HCT116 (cell line): ENCODE results near the gene CHAF1B. TPM values are rescaled to one million over a fixed set of nuclear protein-coding genes. Genes with fewer than 3 reads are reported as not detected.

Experiments used
- ATAC-seq: fragments of 200-7000 bp; cut with Tn5 transposase; 2 replicates; pipeline ENCODE4 v1.9.1; 2020; ENCODE audit warnings: mild to moderate bottlenecking, moderate library complexity
- BruUV-seq: library from RNA; stranded (reverse); fragments of 400-500 nt; replicated peaks from 2 replicates; lab custom pipeline; 2021; lab: Mats Ljungman, UMichigan
- CTCF ChIA-PET: fragments of 300-600 bp; sonication (Branson Sonifier 250); formaldehyde crosslinking; loops from one replicate; lab custom pipeline; 2021; ENCODE audit warnings: antibody characterized with exemption; lab: Charles Lee
- POLR2A ChIA-PET: fragments of 300-600, 350-600 bp; sonication (Branson Sonifier 250); formaldehyde crosslinking; loops from one replicate; lab custom pipeline; 2021; ENCODE audit warnings: antibody characterized with exemption; lab: Charles Lee
- RAD21 ChIA-PET, 2 experiments: fragments of 300-600 bp; sonication (Branson Sonifier 250); formaldehyde crosslinking; loops; one replicate each; lab custom pipeline; 2023; ENCODE audit warnings: low total read pairs in 2 of 2; ENCODE audit not compliant: uncharacterized antibody in 2 of 2, unreplicated experiment in 2 of 2, low non-redundant PET in 1 of 2; lab: Charles Lee
- DNase-seq: peaks from one replicate; pipeline ENCODE4 v3.0.0-alpha.2; 2010; ENCODE audit warnings: low read depth, low spot score
- H2AFZ ChIP-seq: fragments of 200-600 bp; shearing (Covaris generic), sonication (generic); 2 replicates; pipeline ENCODE4 v1.6.1; 2017; ENCODE audit warnings: low read depth, mixed run types, mixed read lengths, antibody characterized with exemption, low read length; ENCODE audit not compliant: poor library complexity, severe bottlenecking
- H3K27ac ChIP-seq: 2 replicates; pipeline ENCODE4 v1.5.1; 2012; ENCODE audit warnings: low read depth, low read length
- H3K27me3 ChIP-seq: fragments of 200-600 bp; sonication (generic); 2 replicates; pipeline ENCODE4 v1.6.1; 2016; ENCODE audit warnings: mixed run types, low read length, mixed read lengths; ENCODE audit not compliant: insufficient read depth
- H3K36me3 ChIP-seq, 2 experiments: fragments of 200-500 bp in 1 of 2; fragments of 200-600 bp in 1 of 2; sonication (Bioruptor generic) in 1 of 2; sonication (generic) in 1 of 2; 2 replicates each; pipeline versions ENCODE4 v1.5.1 to v1.6.1; 2014 to 2016; ENCODE audit warnings: low read length in 2 of 2, inconsistent platforms in 1 of 2, mixed read lengths in 1 of 2, mixed run types in 1 of 2; ENCODE audit not compliant: insufficient read depth in 2 of 2, control insufficient read depth in 1 of 2
- H3K4me1 ChIP-seq, 2 experiments: fragments of 200-600 bp in 1 of 2; sonication (generic) in 1 of 2; 2 replicates each; pipeline versions ENCODE4 v1.5.1 to v1.6.1; 2012 to 2017; ENCODE audit warnings: low read length in 2 of 2, inconsistent platforms in 1 of 2, mild to moderate bottlenecking in 1 of 2, mixed read lengths in 1 of 2, mixed run types in 1 of 2, moderate library complexity in 1 of 2; ENCODE audit not compliant: insufficient read depth in 2 of 2, control insufficient read depth in 1 of 2
- H3K4me2 ChIP-seq: fragments of 200-600 bp; sonication (generic); 2 replicates; pipeline ENCODE4 v1.6.1; 2017; ENCODE audit warnings: mixed run types, low read length, mixed read lengths
- H3K4me3 ChIP-seq, 2 experiments: fragments of 200-600 bp in 1 of 2; sonication (generic) in 1 of 2; replicated peaks in 1 of 2; 2 replicates each; pipeline ENCODE4 v1.5.1; 2011 to 2016; ENCODE audit warnings: low read length in 2 of 2, control low read depth in 1 of 2, low read depth in 1 of 2, mild to moderate bottlenecking in 1 of 2, mixed read lengths in 1 of 2, mixed run types in 1 of 2
- H3K79me2 ChIP-seq: fragments of 200-600 bp; sonication (generic); 2 replicates; pipeline ENCODE4 v1.6.1; 2017; ENCODE audit warnings: mild to moderate bottlenecking, mixed run types, low read length, moderate library complexity, mixed read lengths; ENCODE audit not compliant: insufficient read depth
- H3K9ac ChIP-seq: fragments of 200-600 bp; sonication (generic); 2 replicates; pipeline ENCODE4 v1.6.1; 2016; ENCODE audit warnings: low read length, mixed read lengths
- H3K9me2 ChIP-seq: fragments of 200-600 bp; sonication (generic), shearing (Covaris generic); 2 replicates; pipeline ENCODE4 v1.6.1; 2017; ENCODE audit warnings: mixed run types, mild to moderate bottlenecking, moderate library complexity; ENCODE audit not compliant: insufficient read depth
- H3K9me3 ChIP-seq, 2 experiments: fragments of 200-500 bp in 1 of 2; fragments of 200-600 bp in 1 of 2; sonication (Bioruptor generic) in 1 of 2; sonication (generic) in 1 of 2; 2 replicates each; pipeline ENCODE4 v1.6.1; 2014 to 2017; ENCODE audit warnings: low read length in 2 of 2, mixed read lengths in 2 of 2, inconsistent platforms in 1 of 2, low read depth in 1 of 2, mild to moderate bottlenecking in 1 of 2, mixed run types in 1 of 2, moderate library complexity in 1 of 2; ENCODE audit not compliant: control insufficient read depth in 1 of 2, insufficient read depth in 1 of 2
- H4K20me1 ChIP-seq: fragments of 200-600 bp; sonication (generic), shearing (Covaris generic); 2 replicates; pipeline ENCODE4 v1.6.1; 2017; ENCODE audit warnings: mixed run types, mild to moderate bottlenecking, moderate library complexity; ENCODE audit not compliant: insufficient read depth
- CBX3 ChIP-seq: IDR thresholded peaks from 2 replicates; pipeline ENCODE4 v1.6.1; 2012; ENCODE audit warnings: low read depth
- EGR1 ChIP-seq: IDR thresholded peaks from 2 replicates; pipeline ENCODE4 v1.6.1; 2012; ENCODE audit warnings: low read depth
- ELF1 ChIP-seq: IDR thresholded peaks from 2 replicates; pipeline ENCODE4 v1.6.1; 2012; ENCODE audit warnings: low read depth, borderline replicate concordance
- EZH2 ChIP-seq: fragments of 200-600 bp; sonication (generic); IDR thresholded peaks from 2 replicates; pipeline ENCODE4 v1.6.1; 2017; ENCODE audit warnings: antibody characterized with exemption, mixed run types
- EZH2phosphoT487 ChIP-seq: fragments of 200-600 bp; IDR thresholded peaks from 2 replicates; pipeline ENCODE4 v1.6.1; 2018; ENCODE audit warnings: antibody characterized with exemption, borderline replicate concordance
- FOSL1 ChIP-seq: IDR thresholded peaks from 2 replicates; pipeline ENCODE4 v1.6.1; 2012; ENCODE audit warnings: low read depth
- JUND ChIP-seq: IDR thresholded peaks from 2 replicates; pipeline ENCODE4 v1.6.1; 2012
- POLR2A ChIP-seq: IDR thresholded peaks from 2 replicates; pipeline ENCODE4 v1.7.0; 2011; ENCODE audit warnings: borderline replicate concordance; ENCODE audit not compliant: insufficient read depth, insufficient read length; ENCODE audit errors: extremely low read depth
- POLR2AphosphoS5 ChIP-seq: IDR thresholded peaks from 2 replicates; pipeline ENCODE4 v1.6.1; 2011; ENCODE audit warnings: mild to moderate bottlenecking, low read depth, low read length, moderate library complexity
- RAD21 ChIP-seq: IDR thresholded peaks from 2 replicates; pipeline ENCODE4 v1.6.1; 2012; ENCODE audit warnings: low read depth, mild to moderate bottlenecking
- REST ChIP-seq: IDR thresholded peaks from 2 replicates; pipeline ENCODE4 v1.6.1; 2012; ENCODE audit warnings: low read depth
- SIN3A ChIP-seq: IDR thresholded peaks from 2 replicates; pipeline ENCODE4 v1.6.1; 2012; ENCODE audit warnings: low read depth
- YY1 ChIP-seq: IDR thresholded peaks from 2 replicates; pipeline ENCODE4 v1.6.1; 2011; ENCODE audit warnings: low read length, low read depth, moderate library complexity, mild to moderate bottlenecking; ENCODE audit not compliant: insufficient replicate concordance; ENCODE audit errors: extremely low read depth
- ZBTB33 ChIP-seq: IDR thresholded peaks from 2 replicates; pipeline ENCODE4 v1.6.1; 2011; ENCODE audit warnings: mild to moderate bottlenecking, low read length, moderate library complexity; ENCODE audit not compliant: insufficient replicate concordance; ENCODE audit errors: extremely low read depth
- ZFX ChIP-seq: fragments of 450-650 bp; IDR thresholded peaks from 2 replicates; pipeline ENCODE4 v1.6.1; 2017
- intact Hi-C: fragments of 100-400 bp; cut with micrococcal nuclease; formaldehyde crosslinking; loops from 2 replicates; pipeline ENCODE4 v1.10.0; 2022
- total RNA-seq: library from RNA; stranded (reverse); gene quantifications from one replicate; pipeline ENCODE4 v1.2.1, GENCODE V29; 2021; ENCODE audit not compliant: unreplicated experiment
- TF ChIP-seq, protein P1 (sequence below), 3 experiments: fragments of 200-600 bp in 1 of 3; sonication (generic) in 1 of 3; IDR thresholded peaks in 2 of 3; conservative IDR thresholded peaks in 1 of 3; 2 replicates each; pipeline ENCODE4 v1.5.1; 2012 to 2017; ENCODE audit warnings: low read depth in 2 of 3, low read length in 2 of 3, antibody characterized with exemption in 1 of 3, borderline replicate concordance in 1 of 3, control low read depth in 1 of 3, mild to moderate bottlenecking in 1 of 3, mixed read lengths in 1 of 3, mixed run types in 1 of 3, moderate library complexity in 1 of 3; ENCODE audit not compliant: insufficient read depth in 1 of 3
- TF ChIP-seq, protein P2 (sequence below): IDR thresholded peaks from 2 replicates; pipeline ENCODE4 v1.6.1; 2012

CHAF1B gene
- total RNA-seq, 1 experiment from 2014 or later, result 26.1 TPM

GRCh38 chr21:36424592-36424991 is 39.4 kb downstream of the CHAF1B start:
- TF ChIP-seq ZFX, result no peak
- no peak for TF ChIP-seq RAD21
- TF ChIP-seq EGR1, result no peak
- no peak for TF ChIP-seq ZBTB33
- no peak for TF ChIP-seq CBX3
- no peak for TF ChIP-seq POLR2A
- TF ChIP-seq, protein P1, sequence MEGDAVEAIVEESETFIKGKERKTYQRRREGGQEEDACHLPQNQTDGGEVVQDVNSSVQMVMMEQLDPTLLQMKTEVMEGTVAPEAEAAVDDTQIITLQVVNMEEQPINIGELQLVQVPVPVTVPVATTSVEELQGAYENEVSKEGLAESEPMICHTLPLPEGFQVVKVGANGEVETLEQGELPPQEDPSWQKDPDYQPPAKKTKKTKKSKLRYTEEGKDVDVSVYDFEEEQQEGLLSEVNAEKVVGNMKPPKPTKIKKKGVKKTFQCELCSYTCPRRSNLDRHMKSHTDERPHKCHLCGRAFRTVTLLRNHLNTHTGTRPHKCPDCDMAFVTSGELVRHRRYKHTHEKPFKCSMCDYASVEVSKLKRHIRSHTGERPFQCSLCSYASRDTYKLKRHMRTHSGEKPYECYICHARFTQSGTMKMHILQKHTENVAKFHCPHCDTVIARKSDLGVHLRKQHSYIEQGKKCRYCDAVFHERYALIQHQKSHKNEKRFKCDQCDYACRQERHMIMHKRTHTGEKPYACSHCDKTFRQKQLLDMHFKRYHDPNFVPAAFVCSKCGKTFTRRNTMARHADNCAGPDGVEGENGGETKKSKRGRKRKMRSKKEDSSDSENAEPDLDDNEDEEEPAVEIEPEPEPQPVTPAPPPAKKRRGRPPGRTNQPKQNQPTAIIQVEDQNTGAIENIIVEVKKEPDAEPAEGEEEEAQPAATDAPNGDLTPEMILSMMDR (IDR thresholded peaks at IDR 0.05 in 2 of 3, conservative IDR thresholded peaks at IDR 0.05 in 1 of 3; ENCODE audit: borderline replicate concordance in 1 of 3, insufficient read depth in 1 of 3, low read depth in 2 of 3, low read length in 2 of 3), result no peak
- TF ChIP-seq SIN3A, result no peak
- no peak for TF ChIP-seq REST
- no peak for TF ChIP-seq JUND
- no peak for TF ChIP-seq POLR2AphosphoS5
- TF ChIP-seq, protein P2, sequence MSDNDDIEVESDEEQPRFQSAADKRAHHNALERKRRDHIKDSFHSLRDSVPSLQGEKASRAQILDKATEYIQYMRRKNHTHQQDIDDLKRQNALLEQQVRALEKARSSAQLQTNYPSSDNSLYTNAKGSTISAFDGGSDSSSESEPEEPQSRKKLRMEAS, result no peak
- no peak for TF ChIP-seq EZH2phosphoT487
- no peak for TF ChIP-seq YY1
- TF ChIP-seq ELF1, result no peak
- no peak for TF ChIP-seq EZH2
- TF ChIP-seq FOSL1, result no peak
- TF ChIP-seq, all 23 proteins: peak for 0
- no peaks in the 10 kb centered on the region for H3K79me2 ChIP-seq
- peaks cover 7 to 15% of the 10 kb centered on the region in 2 experiments for H3K4me1 ChIP-seq
- intact Hi-C loops, result loop anchor here (5.0 kb wide), 1 partner anchor 503 kb away; no protein-coding TSS in a partner anchor
- no peaks in the 10 kb centered on the region for H3K9me3 ChIP-seq
- ATAC-seq (no peak), DNase-seq (no peak)
- H2AFZ ChIP-seq, result no peak overlapping the region
- CTCF ChIA-PET, result interaction anchor here (0.8 kb wide), 1 partner anchor 12 kb away, joined by 3 read pairs; no protein-coding TSS in a partner anchor
- no peaks in the 10 kb centered on the region for H4K20me1 ChIP-seq
- H3K4me3 ChIP-seq, result no peak overlapping the region
- RAD21 ChIA-PET, result no interaction called here
- H3K9ac ChIP-seq, result no peak overlapping the region
- H3K4me2 ChIP-seq, result no peak overlapping the region
- POLR2A ChIA-PET, result no interaction called here
- BruUV-seq, result no TSS peak
- no peak overlapping the region for H3K27ac ChIP-seq
- H3K36me3 ChIP-seq, result no peaks in the 10 kb centered on the region
- H3K27me3 ChIP-seq, result no peaks in the 10 kb centered on the region
- no peaks in the 10 kb centered on the region for H3K9me2 ChIP-seq
